GM18499 (cell line): ENCODE results near the gene ROR1.
"Not testable (repeated sequence)": the region's sequence is repeated elsewhere in the genome, so short reads cannot be mapped to it uniquely, and the experiment has no call there.

Experiments
- ATAC-seq: cut with Tn5 transposase; IDR thresholded peaks from one replicate; pipeline ENCODE4 v1.9.1; 2021; ENCODE audit warnings: moderate number of reproducible peaks; ENCODE audit not compliant: insufficient read depth, unreplicated experiment

The ROR1 gene

GRCh38 chr1:64072089-64072793 is 298.4 kb downstream of the ROR1 start:
- ATAC-seq = no peak

DNA sequence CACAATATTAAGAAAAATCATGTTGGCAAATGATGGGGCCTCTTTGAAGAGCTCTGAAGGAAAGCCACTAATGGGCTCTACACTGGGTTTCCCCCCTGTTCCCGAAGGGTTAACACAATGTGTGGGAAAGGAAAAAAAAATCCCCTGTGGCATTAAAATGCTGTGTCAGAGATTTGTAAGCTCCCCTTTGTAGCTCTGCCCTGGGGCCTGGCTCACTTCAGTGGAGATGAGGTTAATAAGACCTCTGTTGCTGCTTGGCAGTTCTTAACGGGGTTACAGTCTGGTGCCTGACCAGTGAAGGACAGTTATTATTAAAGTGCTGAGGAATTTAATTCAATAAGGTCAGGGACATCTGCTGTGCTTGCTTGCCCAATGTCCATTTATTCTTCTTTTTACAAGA is 299.9 kb downstream of the ROR1 start:
- no peak for ATAC-seq

- no peak for ATAC-seq
These were observed 300.9 kb downstream of the ROR1 start for GRCh38 chr1:64074767-64075166.

DNA sequence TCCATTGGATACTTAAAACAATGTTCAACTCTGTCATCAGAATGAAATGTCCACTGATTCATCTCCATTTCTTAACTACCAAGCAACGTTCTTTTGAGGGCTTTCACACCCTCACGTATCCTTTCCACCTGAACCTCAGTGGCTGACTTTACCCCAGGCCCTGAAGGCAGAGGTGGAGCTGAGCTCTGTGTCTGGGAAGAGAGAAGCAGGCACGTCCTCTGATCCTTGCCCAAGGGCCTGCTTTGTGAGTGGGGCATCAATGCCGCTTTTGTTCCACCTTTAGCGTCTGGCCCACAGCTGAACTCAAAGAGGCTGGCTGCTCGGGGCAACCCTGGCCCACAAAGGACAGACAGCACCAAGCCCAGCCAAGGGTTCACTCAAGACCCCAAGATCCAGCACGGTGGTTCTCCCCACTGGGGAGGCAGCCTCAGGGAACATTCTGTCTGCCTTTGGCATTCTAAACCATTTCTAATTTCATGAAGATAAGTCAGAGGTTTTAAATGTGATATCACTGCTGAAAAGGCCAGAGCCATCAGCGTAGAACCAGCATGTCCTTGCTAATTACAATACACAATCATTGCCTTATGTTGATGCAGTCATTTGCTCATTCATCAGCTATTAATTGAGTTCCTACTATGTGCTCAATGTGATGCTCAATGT is 303.6 kb downstream of the ROR1 start:
- no peak for ATAC-seq

DNA sequence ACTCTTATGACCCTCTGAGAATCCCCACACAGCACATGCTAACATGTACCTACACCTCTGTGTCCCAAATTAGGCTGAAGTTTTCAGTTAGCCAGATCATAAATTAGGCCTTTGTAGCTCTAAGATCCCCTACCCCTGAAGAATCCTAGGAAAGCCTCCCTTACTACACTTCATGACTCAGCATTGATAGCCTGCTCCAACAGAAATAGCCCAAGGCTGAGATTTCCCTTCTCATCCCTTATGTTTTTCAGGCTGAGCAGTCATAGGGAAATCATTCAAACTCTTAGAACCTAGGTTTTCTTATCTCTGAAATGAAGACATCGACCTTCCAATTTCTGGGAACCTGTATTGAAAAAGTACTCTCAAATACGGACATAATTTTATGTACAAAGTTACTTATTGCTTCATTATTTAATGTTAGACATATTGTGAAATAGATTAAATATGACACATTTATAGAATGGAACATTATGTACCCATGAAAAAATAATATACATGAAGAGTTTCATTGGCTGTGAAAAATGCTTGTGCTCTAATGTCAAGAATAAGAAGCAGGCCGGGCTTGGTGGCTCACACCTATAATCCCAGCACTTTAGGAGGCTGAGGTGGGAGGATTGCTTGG is 307.2 kb downstream of the ROR1 start:
- ATAC-seq = no peak

GRCh38 chr1:64082459-64082858 is 308.6 kb downstream of the ROR1 start:
- ATAC-seq = no peak

GRCh38 chr1:64084451-64084850 is 310.6 kb downstream of the ROR1 start:
- no peak for ATAC-seq

DNA sequence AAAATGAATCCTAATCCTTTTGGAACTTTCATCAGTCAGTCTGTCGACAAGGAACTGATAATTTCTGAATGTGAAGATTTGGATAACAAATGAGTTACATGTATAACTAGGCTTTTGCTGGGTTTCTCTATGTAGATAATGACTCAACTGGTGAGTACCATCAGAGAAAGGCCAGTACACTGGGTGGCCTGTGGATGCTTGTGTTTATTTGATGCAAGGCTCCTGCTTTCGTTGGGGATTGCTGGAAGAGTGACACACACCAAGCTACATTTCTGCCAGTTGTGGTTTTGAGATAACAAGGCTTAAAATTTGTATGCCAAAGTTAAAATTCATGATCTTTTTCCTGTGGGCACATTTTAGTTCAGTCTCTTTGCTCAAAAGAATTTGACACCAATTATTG is 314.0 kb downstream of the ROR1 start:
- ATAC-seq = no peak

DNA sequence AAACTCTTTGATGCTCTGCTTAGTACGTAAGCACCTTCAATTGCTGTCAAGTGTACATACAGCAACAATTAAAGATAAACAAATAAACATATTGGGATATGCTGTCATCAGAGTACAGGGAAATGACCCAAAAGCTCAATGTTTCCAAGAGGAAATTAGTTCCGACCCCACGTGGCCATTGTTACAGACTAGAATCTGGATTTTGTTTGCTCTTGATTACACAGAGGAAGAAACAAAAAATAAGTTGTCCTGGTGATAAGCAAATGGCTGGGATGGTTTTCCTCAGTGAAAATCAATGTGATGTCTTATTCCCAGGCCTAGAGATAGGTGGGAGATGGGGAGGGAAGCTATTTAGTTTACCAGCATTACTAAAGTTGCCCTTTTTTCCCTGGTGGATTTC is 316.6 kb downstream of the ROR1 start:
- ATAC-seq = no peak

DNA sequence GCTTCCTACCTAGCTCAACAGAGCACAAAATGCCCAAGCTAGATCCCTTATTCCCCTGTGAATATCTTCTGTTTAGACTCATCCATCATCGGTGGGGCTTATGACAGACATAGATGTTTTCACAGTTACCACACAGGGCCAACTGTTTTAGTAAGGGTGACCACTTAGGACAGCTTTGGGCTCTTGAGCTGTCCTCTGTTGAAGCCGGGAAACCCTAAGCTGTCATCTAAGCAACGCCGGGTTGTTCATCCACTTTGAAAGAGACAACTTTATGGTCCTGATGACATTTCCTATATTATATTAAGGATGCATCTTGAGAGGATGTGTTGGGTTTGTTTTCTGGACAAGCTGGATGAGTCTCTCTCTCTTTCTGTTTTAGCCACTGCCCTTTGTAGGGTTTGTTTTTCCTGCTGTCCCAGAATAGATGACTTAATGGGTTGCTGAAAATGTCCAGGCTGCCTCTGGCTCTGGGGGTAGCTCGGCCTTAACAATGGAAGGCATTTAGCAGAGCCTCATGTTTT is 319.1 kb downstream of the ROR1 start:
- no peak for ATAC-seq

DNA sequence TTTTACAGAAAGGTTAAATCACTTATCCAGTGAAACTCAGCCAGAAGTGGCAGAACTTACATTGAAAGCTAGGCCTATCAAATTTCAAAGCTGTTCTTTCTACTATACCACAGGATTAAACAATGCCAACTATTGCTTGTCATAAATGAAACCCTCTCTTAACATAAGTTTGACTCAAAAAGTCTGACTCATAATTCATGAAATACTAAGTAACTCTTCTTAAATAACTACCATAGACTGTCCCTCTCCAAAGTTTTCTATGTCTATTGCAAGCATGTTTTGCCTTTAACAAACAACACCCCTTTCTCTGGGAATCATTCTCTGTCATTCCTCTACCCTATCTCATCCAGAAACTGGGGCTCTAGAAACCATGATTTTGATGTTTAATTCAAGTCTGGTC is 320.1 kb downstream of the ROR1 start:
- no peak for ATAC-seq

DNA sequence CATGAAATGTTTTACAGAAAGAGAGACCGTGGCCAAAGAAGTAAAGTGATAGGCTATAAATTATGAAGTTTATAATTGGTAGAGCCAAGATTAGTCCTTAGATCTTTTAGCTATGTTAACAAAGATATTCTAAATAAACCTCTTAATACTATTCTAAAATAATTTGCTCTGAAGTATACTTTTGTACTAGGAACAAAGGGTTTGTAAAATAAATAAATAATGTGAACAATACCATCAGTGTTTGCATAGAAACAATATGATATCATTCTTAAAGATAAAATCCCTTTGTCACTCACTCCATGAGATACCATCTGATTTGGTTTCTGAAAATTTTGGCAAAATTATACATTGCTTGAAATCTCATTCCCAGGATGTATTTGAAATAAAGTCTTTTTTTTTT is 322.0 kb downstream of the ROR1 start:
- ATAC-seq = no peak

- no peak for ATAC-seq
These were observed 324.0 kb downstream of the ROR1 start for GRCh38 chr1:64097859-64098258.

- no peak for ATAC-seq
These were observed 324.6 kb downstream of the ROR1 start for GRCh38 chr1:64098436-64098835.

DNA sequence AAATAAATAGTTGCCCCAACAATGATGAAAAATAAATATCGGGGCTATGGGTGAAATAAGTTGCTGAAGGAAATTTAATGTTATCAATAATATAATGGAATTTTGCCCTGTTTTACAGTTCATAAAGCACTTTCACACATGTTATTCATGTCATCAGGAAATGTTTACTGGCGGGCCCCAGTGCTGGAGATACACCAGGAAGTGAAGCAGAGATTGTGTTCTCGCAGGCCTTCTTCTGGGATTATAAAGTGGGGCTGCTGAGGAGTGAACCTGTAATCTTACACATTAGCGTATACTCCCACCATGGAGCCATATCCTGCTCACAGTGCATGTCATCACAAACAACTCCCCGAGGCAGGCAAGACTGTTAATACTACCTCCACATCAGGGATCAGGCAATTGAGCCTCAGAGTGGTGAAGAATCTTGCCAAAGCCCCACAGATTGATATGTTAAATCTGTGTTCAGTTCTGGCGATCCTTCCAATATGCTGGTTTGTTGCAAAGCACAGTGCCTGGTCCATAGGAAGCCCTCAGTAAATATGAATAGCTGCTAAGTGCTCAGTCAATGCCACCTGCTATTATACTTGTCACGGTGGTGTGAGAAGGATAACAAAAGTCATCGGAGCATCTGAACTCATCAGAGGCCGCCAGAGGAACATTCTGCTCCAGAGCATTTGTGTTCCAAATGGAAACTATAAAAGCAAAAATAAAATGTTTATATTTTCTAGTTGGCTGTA is 325.2 kb downstream of the ROR1 start:
- ATAC-seq = no peak

DNA sequence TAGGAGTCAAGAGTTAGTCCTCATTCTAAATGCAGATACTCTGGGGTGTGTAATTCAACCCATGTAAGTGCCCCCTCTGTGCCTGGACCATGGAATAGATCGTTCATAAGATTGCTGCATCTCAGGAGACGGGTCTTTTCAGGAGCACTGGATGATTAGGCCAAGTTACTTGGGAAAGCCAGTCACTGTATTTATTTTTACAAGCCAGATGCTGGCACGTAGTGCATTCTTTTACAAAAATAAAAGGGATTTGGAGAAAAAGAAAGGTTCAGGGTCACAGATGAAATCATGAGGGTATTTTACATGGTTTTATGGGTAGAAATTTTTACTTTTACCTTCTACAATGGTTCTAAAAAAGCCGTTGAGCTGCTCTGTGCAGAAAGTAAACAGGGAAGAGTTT is 327.0 kb downstream of the ROR1 start:
- ATAC-seq = no peak

GRCh38 chr1:64104585-64104984 is 330.8 kb downstream of the ROR1 start:
- ATAC-seq = not testable (repeated sequence)

DNA sequence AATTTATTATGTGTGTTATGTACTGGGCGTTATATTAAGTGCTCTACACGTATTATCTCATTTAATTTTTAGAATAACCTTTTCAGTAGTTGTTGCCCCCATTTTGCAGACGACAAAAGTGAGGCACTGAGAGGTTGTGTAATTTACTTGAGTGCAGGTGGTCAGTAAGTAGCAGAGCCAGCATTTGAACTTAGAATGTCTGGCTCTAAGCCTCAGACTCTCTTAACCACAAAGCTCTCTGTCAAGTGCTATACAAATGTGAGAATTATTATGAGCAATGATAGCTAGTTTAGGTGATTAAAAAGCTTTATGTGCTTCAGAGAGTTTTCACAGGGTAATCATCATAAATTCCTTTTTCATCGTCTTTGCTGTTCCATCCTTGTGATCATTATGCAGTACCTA is 333.3 kb downstream of the ROR1 start:
- no peak for ATAC-seq

DNA sequence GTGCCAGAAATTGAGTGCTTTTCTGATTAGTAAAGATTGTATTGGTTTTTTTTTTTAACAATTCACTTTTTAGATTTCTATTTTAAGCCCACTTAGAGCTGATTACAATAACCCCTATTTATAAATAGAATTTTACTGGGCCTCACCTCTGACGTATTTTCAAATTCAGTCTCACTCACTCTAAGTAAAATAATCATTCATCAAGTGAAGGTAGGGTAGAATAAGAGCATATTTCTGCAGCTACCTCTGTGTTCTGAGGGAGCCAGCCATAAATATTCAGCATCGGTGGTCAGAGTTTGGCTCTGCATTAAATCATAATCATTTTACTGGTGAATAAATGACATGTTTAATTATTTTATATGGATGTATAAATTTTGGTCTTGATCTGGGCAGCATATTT is 333.8 kb downstream of the ROR1 start:
- no peak for ATAC-seq

DNA sequence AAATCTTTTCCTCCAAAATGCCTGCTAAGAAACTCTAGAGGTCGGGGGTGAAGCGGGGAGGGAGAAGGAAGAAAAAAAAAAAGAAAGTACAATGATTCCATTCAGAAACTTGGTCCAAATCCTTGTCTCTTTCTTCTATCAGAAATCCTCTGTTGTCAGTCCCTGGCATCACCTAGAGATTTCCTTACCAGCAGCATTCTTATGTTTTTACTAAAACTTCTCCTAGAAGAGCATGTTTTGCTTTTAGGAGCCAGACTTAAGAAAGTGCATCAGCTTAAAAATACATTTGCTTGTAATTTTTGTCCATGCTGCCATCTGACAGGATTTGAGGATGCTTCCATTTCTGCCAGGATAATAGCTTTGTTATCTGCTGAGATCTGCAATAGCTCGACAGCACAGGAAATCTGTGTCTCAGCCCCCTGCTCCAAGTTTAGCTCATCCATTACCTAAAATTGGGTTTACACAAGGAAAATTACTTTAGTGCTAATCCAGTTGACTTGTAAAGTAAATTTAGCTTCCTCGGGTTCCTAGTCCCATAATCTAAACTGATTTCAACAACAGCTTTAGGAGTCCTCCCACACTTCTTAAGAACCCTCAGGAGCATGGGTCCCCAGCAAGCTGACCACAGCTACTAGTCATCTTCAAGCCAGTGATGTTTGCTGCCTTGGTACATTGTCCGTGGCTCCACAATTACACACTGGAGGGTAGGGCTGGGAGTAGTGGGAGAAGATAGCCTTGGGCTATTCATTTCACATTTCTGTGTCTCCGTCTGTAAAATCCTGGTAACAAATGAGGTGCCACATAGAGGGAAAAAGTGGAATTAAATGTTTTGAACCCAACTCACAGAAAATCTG is 337.3 kb downstream of the ROR1 start:
- no peak for ATAC-seq
